Smooth muscle cell of the brain vasculature (primary cell): Measurements from ENCODE around the gene NHLRC2.

ENCODE experiments used
- DNase-seq: peaks from one replicate; pipeline ENCODE4 v3.0.0-alpha.2; 2012; ENCODE audit warnings: low read depth, low spot score

Gene NHLRC2

GRCh38 chr10:113911113-113911512 lies 56.7 kb downstream of the NHLRC2 start:
- no peak for DNase-seq

- no peak for DNase-seq
Observed at GRCh38 chr10:113911839-113912238, 57.4 kb downstream of the NHLRC2 start.

DNA sequence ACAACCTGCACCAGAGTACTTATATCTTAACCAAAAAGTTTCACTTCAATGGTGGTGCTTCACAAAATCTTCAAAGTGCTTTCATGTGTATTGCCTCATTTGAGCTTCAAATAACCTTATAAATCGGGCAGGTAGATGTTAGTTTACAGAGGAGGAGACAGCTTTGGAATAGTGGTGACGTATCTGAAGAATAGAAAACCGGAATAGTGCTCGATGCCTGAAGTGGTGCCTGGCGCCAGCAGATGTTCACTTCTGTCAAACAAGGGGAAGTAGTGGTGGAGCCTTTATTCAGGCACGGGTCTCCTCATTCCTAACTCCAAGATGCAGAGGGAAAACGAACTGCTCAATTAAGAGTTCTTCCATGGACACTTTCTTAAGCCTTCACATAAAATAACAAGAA lies 58.1 kb downstream of the NHLRC2 start:
- DNase-seq: no peak

DNA sequence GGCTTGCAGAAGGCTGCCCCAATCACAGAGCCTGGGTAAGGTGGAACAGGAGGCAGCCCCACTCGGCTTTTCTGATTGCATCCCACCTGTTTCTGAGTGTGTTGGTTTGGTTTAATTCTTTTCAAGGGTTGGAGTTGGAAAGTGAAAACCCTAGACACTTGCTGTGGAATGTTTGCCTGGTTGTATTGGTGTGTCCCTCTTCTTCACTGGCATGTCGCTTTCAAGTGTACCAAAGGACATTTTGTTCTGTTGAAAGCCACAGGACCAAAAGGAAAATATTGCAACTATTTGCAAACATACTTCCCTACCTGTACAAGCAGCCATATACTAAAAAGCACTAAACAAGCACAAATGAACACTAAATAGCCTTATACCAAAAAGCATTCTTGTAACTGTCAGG lies 60.5 kb downstream of the NHLRC2 start:
- no peak for DNase-seq

- no peak for DNase-seq
Observed at GRCh38 chr10:113915540-113915939, 61.1 kb downstream of the NHLRC2 start.

DNA sequence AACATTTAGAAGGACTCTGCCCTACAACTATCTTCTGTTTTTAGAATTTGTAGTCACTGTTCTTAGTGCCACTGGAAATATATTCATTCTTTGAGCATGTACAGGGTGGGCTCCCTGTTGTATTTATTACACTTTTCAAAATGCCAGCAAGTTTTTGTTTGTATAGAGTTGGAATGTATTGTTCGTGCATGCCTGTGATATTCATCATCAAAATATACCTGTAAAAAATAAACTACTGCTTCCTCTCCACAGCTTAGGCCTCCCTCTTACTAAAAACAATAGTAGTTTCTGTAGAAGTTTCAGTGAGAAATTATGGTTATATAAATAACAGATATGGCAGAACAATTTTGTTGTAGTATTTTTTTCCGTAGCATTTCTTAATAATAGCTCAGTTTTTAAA lies 61.6 kb downstream of the NHLRC2 start:
- no peak for DNase-seq

DNA sequence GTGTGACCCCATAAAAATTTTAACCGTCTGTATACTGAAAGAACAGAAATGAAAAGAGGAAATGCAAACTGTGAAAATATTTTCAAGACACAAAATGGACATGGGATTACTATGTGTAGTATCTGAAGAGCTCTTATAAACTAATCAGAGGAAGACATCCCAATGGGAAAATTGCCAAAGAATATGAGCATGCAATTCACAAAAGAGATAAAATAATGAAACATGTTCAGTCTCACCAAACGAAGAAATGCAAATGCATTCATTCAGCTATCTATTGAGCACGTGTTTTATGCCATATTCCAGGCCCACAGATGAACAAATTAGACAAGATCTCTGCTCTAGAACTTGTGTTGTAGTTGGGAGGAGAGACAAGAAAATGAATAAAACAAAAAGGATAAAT lies 63.2 kb downstream of the NHLRC2 start:
- DNase-seq: no peak

DNA sequence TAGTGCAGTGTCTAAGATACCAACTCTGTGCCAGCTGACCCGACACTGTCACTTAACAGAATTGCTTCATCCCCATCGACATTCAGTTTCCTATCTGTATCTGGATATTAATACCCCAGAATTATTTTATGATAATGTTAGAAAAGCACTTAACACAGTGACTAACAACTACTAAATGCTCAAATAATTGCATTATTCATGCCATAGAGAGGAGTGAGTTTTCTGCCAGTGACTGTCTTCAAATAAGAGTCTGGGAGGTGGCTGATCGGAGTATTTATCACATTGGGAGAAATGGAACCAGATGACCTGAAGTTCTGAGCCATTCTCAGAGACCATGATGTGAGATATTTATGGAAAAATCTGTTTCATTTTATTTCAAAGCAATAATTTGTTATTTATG lies 65.7 kb downstream of the NHLRC2 start:
- DNase-seq: no peak

DNA sequence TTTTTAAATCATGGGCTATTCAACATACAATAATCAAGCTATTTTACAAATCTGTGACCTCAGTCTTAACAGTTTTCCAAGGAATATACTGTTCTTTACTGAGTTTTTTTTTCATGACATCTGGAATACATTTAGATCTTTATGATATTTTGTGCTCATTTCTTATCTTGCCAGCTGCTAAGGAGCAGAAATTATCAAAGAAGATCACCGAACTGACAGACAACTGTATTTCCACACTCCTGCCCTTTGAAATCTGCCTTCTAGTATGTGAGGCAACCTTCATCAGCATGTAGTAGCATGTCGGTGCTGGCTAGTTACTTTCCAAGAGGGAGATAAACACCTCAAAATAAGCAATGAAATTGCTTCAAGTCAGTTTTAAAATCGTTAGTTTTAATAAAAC lies 66.4 kb downstream of the NHLRC2 start:
- DNase-seq: no peak

DNA sequence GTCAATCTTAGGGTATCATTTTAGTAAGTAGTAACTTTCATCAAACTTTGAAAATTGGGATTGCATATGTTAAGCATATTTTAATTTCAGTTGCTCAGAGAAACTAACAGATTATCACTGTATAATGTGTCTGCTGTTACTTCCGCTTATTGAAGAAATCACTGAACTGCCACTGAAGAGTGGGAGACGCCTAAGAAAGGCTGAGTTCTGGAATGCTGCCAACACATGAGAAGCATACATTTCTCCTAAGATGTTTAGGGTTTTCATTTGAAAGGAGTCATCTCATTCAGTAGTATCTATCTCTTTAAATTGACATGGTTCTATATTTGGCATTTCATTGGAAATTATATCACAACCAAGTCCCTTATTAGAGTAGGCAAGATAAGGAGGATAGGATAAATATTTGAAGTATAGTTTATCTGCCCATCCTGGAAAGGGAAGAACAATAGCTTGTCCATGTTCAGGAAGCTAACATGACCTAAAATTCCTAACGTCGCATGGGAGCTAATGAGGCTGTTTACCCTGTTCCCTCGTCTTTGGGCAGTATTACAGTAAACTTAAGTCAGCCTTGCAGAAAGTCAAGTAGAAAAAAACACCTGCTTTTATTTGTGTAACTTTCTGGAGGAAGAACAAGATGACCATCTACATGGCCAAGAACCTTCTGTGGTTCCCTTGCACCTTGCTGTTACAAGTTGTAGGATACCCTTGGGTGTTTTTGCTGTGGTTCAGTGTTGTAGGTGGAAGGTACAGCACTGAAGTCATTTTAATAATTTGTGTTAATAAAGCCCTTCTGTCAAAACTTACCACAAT lies 67.3 kb downstream of the NHLRC2 start:
- no peak for DNase-seq

- DNase-seq: no peak
Observed at GRCh38 chr10:113922787-113923570, 68.5 kb downstream of the NHLRC2 start.

DNA sequence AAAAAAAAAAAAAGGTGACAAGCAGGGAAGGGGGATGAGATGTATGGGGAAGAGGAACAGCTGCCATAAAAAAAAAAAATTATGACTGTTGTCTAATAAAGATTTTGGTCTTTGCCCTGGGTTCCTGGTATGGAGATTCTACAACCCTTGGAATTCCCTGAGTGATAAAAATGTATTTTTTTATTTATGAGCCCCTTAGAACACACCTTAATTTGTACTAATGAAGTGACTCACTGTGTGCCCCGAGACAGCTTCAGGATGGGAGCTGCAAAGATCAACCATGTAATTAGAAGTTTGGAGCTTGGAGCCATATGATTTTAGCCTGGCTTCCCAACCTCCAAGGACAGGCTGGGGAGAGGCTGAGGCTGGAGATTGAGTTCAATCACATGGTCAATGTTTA lies 69.7 kb downstream of the NHLRC2 start:
- DNase-seq: no peak

- DNase-seq: no peak
Observed at GRCh38 chr10:113924664-113925063, 70.2 kb downstream of the NHLRC2 start.

- DNase-seq: no peak
Observed at GRCh38 chr10:113927440-113927839, 73.0 kb downstream of the NHLRC2 start.

- no peak for DNase-seq
Observed at GRCh38 chr10:113928830-113929229, 74.4 kb downstream of the NHLRC2 start.

DNA sequence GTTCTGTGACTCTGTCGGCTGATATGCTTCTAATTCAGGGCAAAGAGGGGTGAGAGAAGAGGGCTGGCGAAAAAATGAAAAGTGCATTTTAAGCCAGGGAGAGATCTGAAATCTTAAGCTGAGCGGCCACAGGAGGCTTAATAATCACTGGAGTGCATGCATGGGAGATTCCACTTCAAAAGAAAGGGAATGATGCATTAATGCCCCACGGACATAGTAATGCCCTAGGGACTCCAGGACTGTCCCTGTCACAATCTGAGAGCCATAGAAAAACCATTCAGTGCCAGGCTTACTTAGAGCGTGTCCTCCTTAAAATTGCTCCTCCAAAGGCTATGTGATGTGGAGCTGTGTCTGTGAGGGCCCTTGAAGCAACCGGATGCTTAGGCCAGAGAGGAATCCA lies 75.1 kb downstream of the NHLRC2 start:
- no peak for DNase-seq

DNA sequence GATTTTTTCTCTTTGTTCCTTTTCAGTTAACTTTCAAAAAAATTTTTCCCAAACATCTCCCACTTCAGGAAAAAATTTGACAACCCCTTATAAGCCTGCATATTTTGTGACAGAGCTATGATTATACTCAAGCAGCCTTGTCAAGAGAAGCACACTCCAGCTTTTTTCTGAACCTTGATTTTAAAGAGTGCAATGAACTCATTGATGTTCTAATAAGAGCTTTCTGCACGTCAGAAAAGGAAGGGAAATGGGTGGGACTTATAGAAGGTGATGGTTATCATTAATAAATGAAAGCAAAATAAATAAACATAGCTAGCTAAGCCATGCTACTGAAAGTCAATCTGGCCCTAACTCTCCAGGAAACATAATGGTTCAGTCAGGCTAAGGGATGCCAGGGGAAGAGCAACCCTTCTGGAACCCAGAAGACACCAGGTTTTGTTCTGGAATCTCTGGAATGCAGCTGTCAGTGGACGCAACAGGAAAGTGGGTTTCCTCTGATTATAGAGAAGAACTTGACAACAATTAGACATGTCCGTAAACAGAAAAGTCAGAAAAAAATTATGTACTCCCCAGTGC lies 76.1 kb downstream of the NHLRC2 start:
- DNase-seq: no peak

GRCh38 chr10:113932854-113933253 lies 78.4 kb downstream of the NHLRC2 start:
- no peak for DNase-seq

GRCh38 chr10:113933894-113934532 lies 79.6 kb downstream of the NHLRC2 start:
- no peak for DNase-seq

GRCh38 chr10:113937258-113937657 lies 82.8 kb downstream of the NHLRC2 start:
- no peak for DNase-seq

DNA sequence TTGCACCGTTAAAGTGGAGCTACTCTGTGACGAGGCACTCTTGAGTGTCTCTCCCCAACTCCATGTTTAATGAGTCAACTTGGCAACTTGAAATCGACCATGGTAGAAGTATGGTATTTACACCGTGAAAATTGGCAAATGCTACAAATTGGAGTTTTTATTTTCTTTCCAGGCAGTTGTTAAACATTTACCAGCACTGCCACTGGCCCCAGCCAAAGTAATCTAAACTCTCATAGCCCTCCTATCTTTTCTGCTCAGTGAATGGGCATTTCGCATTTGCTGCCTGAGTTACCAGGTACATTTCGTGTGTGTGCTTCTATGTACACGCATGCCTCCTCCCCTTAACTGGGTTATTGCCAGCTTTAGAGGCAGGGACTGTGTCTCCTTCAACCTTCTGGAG lies 83.3 kb downstream of the NHLRC2 start:
- DNase-seq: no peak

DNA sequence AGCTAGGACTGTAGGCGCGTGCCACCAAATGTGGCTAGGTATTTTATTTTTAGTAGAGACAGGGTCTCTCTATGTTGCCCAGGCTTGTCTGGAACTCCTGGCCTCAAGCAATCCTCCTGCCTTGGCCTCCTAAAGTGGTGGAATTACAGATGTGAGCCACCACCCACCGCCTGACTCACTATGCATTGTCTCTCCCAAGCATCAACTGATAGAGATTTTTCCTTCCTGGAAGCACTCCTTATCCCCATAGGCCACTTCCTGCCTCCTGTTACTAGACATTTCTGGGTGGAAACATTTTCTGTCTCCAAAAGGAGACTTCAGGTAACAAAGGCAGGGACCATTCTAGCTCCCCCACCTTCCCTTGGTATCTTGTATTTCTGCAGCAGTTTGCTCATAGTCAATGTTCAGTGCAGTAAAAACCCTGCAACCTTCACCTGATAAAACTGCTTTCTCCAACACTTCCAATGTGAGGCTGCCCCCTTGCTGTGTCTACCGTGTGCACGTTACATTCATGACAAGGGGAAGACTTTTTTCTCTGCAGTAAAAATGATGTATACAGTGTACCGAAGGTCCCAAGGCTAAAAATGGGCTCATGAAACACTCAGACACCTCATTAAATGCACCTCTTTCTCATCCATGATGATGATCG lies 84.9 kb downstream of the NHLRC2 start:
- no peak for DNase-seq
